Upper lobe of left lung (tissue), 6 donors: ENCODE results near the gene TEX35. TPM values are rescaled to one million over a fixed set of nuclear protein-coding genes. Genes with fewer than 3 reads are reported as not detected.
"Not testable (repeated sequence)": the region's sequence is repeated elsewhere in the genome, so short reads cannot be mapped to it uniquely, and the experiment has no call there.

Experiments used
- ATAC-seq, 2 donors: fragments of 200-7000 bp; cut with Tn5 transposase; one replicate each; pipeline ENCODE4 v1.9.1; 2022; ENCODE audit warnings: mild to moderate bottlenecking in 2 of 2, moderate library complexity in 2 of 2; ENCODE audit not compliant: low FRiP score in 2 of 2
- DNase-seq, 2 donors: peaks; one replicate each; pipeline ENCODE4 v3.0.0-alpha.2; 2019 to 2020
- H3K27ac ChIP-seq, 4 donors: fragments of 200-600 bp; sonication (generic); one replicate each; pipeline ENCODE4 v1.5.1; 2016 to 2019
- H3K27me3 ChIP-seq, 4 donors: fragments of 200-600 bp; sonication (generic); one replicate each; pipeline ENCODE4 v1.5.1; 2017 to 2019
- H3K36me3 ChIP-seq, 4 donors: fragments of 200-600 bp; sonication (generic); one replicate each; pipeline ENCODE4 v1.5.1; 2016 to 2019
- H3K4me1 ChIP-seq, 4 donors: fragments of 200-600 bp; sonication (generic); one replicate each; pipeline ENCODE4 v1.5.1; 2018 to 2019
- H3K4me3 ChIP-seq, 4 donors: fragments of 200-600 bp; sonication (generic); one replicate each; pipeline ENCODE4 v1.5.1; 2017 to 2019; ENCODE audit warnings: mild to moderate bottlenecking in 2 of 4, moderate library complexity in 1 of 4
- H3K9me3 ChIP-seq, 4 donors: fragments of 200-600 bp; sonication (generic); one replicate each; pipeline ENCODE4 v1.5.1; 2018 to 2019
- CTCF ChIP-seq, 6 experiments: fragments of 450-650 bp in 4 of 6; fragments of 200-600 bp in 2 of 6; sonication (generic) in 2 of 6; IDR thresholded peaks; one replicate each; pipeline ENCODE4 v1.5.1; 2016 to 2019; ENCODE audit warnings: antibody characterized with exemption in 6 of 6
- EP300 ChIP-seq, 4 donors: sonication (generic); formaldehyde crosslinking; IDR thresholded peaks; one replicate each; pipeline ENCODE4 v1.5.1; 2017; ENCODE audit warnings: antibody characterized with exemption in 4 of 4, control low read depth in 2 of 4
- POLR2A ChIP-seq, 4 donors: fragments of 450-650 bp; IDR thresholded peaks; one replicate each; pipeline ENCODE4 v1.5.1; 2016 to 2017; ENCODE audit warnings: antibody characterized with exemption in 4 of 4, mild to moderate bottlenecking in 2 of 4
- POLR2AphosphoS5 ChIP-seq, 2 donors: sonication (generic); formaldehyde crosslinking; IDR thresholded peaks; one replicate each; pipeline ENCODE4 v1.5.1; 2017; ENCODE audit warnings: antibody characterized with exemption in 2 of 2
- WGBS, 2 donors: methylation state at CpG; one replicate each; pipeline ENCODE4 v1.1.5; 2017 to 2018; 5-methylcytosine and 5-hydroxymethylcytosine counted together
- total RNA-seq, 6 donors: library from RNA; depleted of rRNA in 4 of 6; stranded (reverse); fragments of >200 nt in 4 of 6; gene quantifications; one replicate each; pipeline versions ENCODE4 v1.1.0 to v1.2.1, GENCODE V29; 2016 to 2021
- donor health status: DM: no; HTN: no; CAD: no; lungs with moderate emphysema.
- donor health status: DM: no; HTN: yes; CAD: no; lungs with severe emphysema.

TEX35 gene
- total RNA-seq, 6 donors from 2014 or later: not detected

- ATAC-seq: no peak
- no peaks in the 10 kb centered on the region for H3K27me3 ChIP-seq
- WGBS, 2 donors: 87 to 90% methylated on average over 9 to 10 of the region's 10 CpGs
Observed at GRCh38 chr1:178500936-178501554, 11.9 kb upstream of the TEX35 start.

GRCh38 chr1:178501705-178502329 is 11.1 kb upstream of the TEX35 start:
- no peaks in the 10 kb centered on the region for H3K27me3 ChIP-seq
- TF ChIP-seq EP300 (IDR thresholded peaks at IDR 0.05): no peak
- TF ChIP-seq CTCF (IDR thresholded peaks at IDR 0.05): peak; percentile 68 to 91 (median 76)
- peaks cover 0 to 15% (median 0%) of the 10 kb centered on the region in 4 donors for H3K4me1 ChIP-seq
- no peak overlapping the region for H3K4me3 ChIP-seq
- WGBS, 2 donors: 24 to 31% methylated on average over 5 of the region's 5 CpGs
- peak in 1 of 2 donors; percentile 75 for DNase-seq
- no peak overlapping the region for H3K27ac ChIP-seq
- no peaks in the 10 kb centered on the region for H3K36me3 ChIP-seq
- no peaks in the 10 kb centered on the region for H3K9me3 ChIP-seq
- ATAC-seq: peak; percentile 79 to 85

More at GRCh38 chr1:178500936-178501554, 11.9 kb upstream of the TEX35 start:
- H3K36me3 ChIP-seq: no peaks in the 10 kb centered on the region
- TF ChIP-seq CTCF (IDR thresholded peaks at IDR 0.05) (no peak), POLR2A (IDR thresholded peaks at IDR 0.05) (no peak), POLR2AphosphoS5 (IDR thresholded peaks at IDR 0.05) (no peak), EP300 (IDR thresholded peaks at IDR 0.05) (no peak)
- H3K27ac ChIP-seq: no peak overlapping the region
- H3K9me3 ChIP-seq: no peaks in the 10 kb centered on the region
- H3K4me1 ChIP-seq: peaks cover 0 to 15% (median 0%) of the 10 kb centered on the region in 4 donors
- no peak for DNase-seq
- H3K4me3 ChIP-seq: no peak overlapping the region

- WGBS, 2 donors: 81 to 96% methylated on average over 3 of the region's 3 CpGs
- Histone ChIP-seq H3K27ac (no peak overlapping the region), H3K36me3 (no peaks in the 10 kb centered on the region), H3K4me3 (no peak overlapping the region), H3K9me3 (no peaks in the 10 kb centered on the region), H3K4me1 (peaks cover 0 to 15% (median 0%) of the 10 kb centered on the region in 4 donors), H3K27me3 (no peaks in the 10 kb centered on the region)
- DNase-seq (no peak), ATAC-seq (no peak)
- TF ChIP-seq POLR2A (IDR thresholded peaks at IDR 0.05) (no peak), POLR2AphosphoS5 (IDR thresholded peaks at IDR 0.05) (no peak), CTCF (IDR thresholded peaks at IDR 0.05) (no peak), EP300 (IDR thresholded peaks at IDR 0.05) (no peak)
Observed at GRCh38 chr1:178502330-178502714, 10.6 kb upstream of the TEX35 start.

GRCh38 chr1:178502856-178503255 is 10.1 kb upstream of the TEX35 start:
- H3K9me3 ChIP-seq: no peaks in the 10 kb centered on the region
- TF ChIP-seq EP300 (IDR thresholded peaks at IDR 0.05) (no peak), POLR2A (IDR thresholded peaks at IDR 0.05) (no peak), CTCF (IDR thresholded peaks at IDR 0.05) (no peak), POLR2AphosphoS5 (IDR thresholded peaks at IDR 0.05) (no peak)
- ATAC-seq: no peak
- no peaks in the 10 kb centered on the region for H3K27me3 ChIP-seq
- H3K4me1 ChIP-seq: peaks cover 0 to 15% (median 0%) of the 10 kb centered on the region in 4 donors
- no peaks in the 10 kb centered on the region for H3K36me3 ChIP-seq
- WGBS, 2 donors: 88 to 92% methylated on average over 5 of the region's 5 CpGs
- no peak overlapping the region for H3K27ac ChIP-seq
- DNase-seq: no peak
- no peak overlapping the region for H3K4me3 ChIP-seq

GRCh38 chr1:178503316-178503715 is 9.6 kb upstream of the TEX35 start:
- not testable (repeated sequence) for H3K4me3 ChIP-seq, H3K36me3 ChIP-seq, H3K27ac ChIP-seq, ATAC-seq, DNase-seq, H3K9me3 ChIP-seq, H3K27me3 ChIP-seq
- 93 to 97% methylated on average over 14 of the region's 14 CpGs for WGBS, 2 donors
- peaks cover 0 to 15% (median 0%) of the 10 kb centered on the region in 4 donors for H3K4me1 ChIP-seq
